Heart right ventricle (tissue), 16 donors: ENCODE results near the gene FANCI. TPM values are rescaled to one million over a fixed set of nuclear protein-coding genes. Genes with fewer than 3 reads are reported as not detected.

ENCODE experiments used
- ATAC-seq, 8 donors: fragments of 200-7000 bp; cut with Tn5 transposase; one replicate each; pipeline ENCODE4 v1.9.1; 2020; ENCODE audit warnings: mild to moderate bottlenecking in 8 of 8, moderate library complexity in 8 of 8, moderate number of reproducible peaks in 1 of 8
- DNase-seq, 2 donors: peaks; one replicate each; pipeline ENCODE4 v3.0.0-alpha.2; 2020
- H3K27ac ChIP-seq, 10 donors: fragments of 200-600 bp; sonication (generic) in 2 of 10; one replicate each; pipeline versions ENCODE4 v1.5.0 to v1.8.0; 2020 to 2022; ENCODE audit warnings: mild to moderate bottlenecking in 3 of 10
- H3K27me3 ChIP-seq, 7 donors: fragments of 200-600 bp; one replicate each; pipeline ENCODE4 v1.8.0; 2021 to 2022; ENCODE audit warnings: mild to moderate bottlenecking in 2 of 7
- H3K36me3 ChIP-seq, 9 donors: fragments of 200-600 bp; sonication (generic) in 1 of 9; one replicate each; pipeline versions ENCODE4 v1.5.0 to v1.8.0; 2020 to 2022; ENCODE audit warnings: mild to moderate bottlenecking in 2 of 9
- H3K4me1 ChIP-seq, 9 donors: fragments of 200-600 bp; sonication (generic) in 1 of 9; one replicate each; pipeline versions ENCODE4 v1.5.0 to v1.8.0; 2020 to 2022; ENCODE audit warnings: mild to moderate bottlenecking in 4 of 9
- H3K4me3 ChIP-seq, 10 donors: fragments of 200-600 bp; sonication (generic) in 2 of 10; one replicate each; pipeline versions ENCODE4 v1.5.0 to v1.8.0; 2020 to 2022; ENCODE audit warnings: mild to moderate bottlenecking in 7 of 10, moderate library complexity in 2 of 10
- H3K9me3 ChIP-seq, 11 donors: fragments of 200-600 bp in 10 of 11; sonication (generic) in 2 of 11; one replicate each; pipeline versions ENCODE4 v1.5.0 to v1.8.0; 2013 to 2022; ENCODE audit warnings: mild to moderate bottlenecking in 2 of 11, control low read depth in 1 of 11, moderate library complexity in 1 of 11
- WGBS, 2 donors: extraction: QIAGEN DNeasy Blood & Tissue Kit; methylation state at CpG; one replicate each; pipeline ENCODE4 v1.1.7; 2013; ENCODE audit warnings: inconsistent platforms in 1 of 2; 5-methylcytosine and 5-hydroxymethylcytosine counted together
- intact Hi-C, 10 donors: fragments of 100-400 bp; cut with DNase I; formaldehyde crosslinking; loops; one replicate each; pipeline versions ENCODE4 v1.11.1 to v1.14.2; 2022
- polyA plus RNA-seq, 2 donors: library from polyadenylated mRNA; stranded (reverse); fragments of 200-250 nt; gene quantifications; one replicate each; pipeline ENCODE4 v1.2.3, GENCODE V29; 2013
- total RNA-seq, 10 donors: library from RNA; stranded (reverse); fragmentation: NEBNext Ultra II Directional in 3 of 10; extraction: Animal tissue kit (Norgen Biotek cat#: 25700) in 3 of 10; gene quantifications; one replicate each; pipeline versions ENCODE4 v1.2.1 to v1.2.4, GENCODE V29; 2021 to 2023
- TF ChIP-seq, protein P1 (sequence below), 9 donors: fragments of 200-600 bp; sonication (generic) in 2 of 9; IDR thresholded peaks; one replicate each; pipeline versions ENCODE4 v1.5.0 to v1.8.0; 2021 to 2022; ENCODE audit warnings: antibody characterized with exemption in 9 of 9, mild to moderate bottlenecking in 5 of 9, moderate library complexity in 1 of 9
- donor health status: Arrhythmogenic right ventricular cardiomyopathy.
- donor health status: ischemic (EF 13 %, LVEDD 7.1; RV severe dilation, severe dysfunction).
- donor health status: healthy with polysubstance abuse.
- donor health status: DM: no; HTN: yes; CAD: no.
- donor health status: DM: no; HTN: no; CAD: no.
- donor health status: ischemic (EF 25% LVEDD 6.9; RV normal size, moderate dysfunction).
- donor health status: ischemic (EF 25% LVEDD 5.7; RV mildly dilated, moderate dysfunction).
- donor health status: healthy.
- donor health status: DM: yes; HTN: yes; CAD: no.
- donor health status: Ischemic cardiomyopathy.
- donor health status: ischemic (EF 35%, LVEDD 5.7; RV mildly dilated, moderate dysfunction).
- donor health status: nonischemic (EF 11% LVEDD 7.7; RV severe dilation, severe dysfunction).
- donor health status: DM: yes; HTN: yes; CAD: no.
- donor health status: PGD.
- donor health status: ischemic (EF 29% LVEDD 5.4; RV normal size, mild dysfunction).
- donor health status: nonischemic (EF 23%, LVEDD 6.1; RV moderate dilation, normal function).

Gene FANCI
- total and polyA plus RNA-seq, 12 donors = 1.3 to 9.9 (median 2.5) TPM

DNA sequence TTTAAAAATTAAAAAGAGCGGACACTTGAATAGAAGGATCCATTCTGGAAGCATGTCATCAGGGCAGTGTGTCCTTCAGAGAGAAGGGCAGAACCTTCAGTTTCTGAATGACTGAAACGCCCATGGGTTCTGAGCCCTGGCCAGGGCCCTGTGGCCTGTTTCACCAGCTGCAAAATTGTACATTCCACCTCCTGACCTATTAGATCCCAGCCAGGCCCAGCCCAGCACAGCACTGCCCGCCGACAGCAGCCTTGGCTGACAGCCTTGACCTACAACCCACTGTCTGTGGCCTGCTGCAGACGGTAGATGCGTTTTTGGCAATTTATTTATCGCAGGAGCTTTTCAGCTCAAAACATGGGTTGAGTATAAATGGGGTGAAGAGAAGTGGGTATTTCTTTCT is 96.8 kb downstream of the FANCI start:
- H3K36me3 ChIP-seq = no peaks in the 10 kb centered on the region
- WGBS, 2 donors = 61 to 73% methylated on average over 7 of the region's 7 CpGs
- peaks cover 2 to 9% (median 5%) of the 10 kb centered on the region in 9 donors for H3K4me1 ChIP-seq
- no peak overlapping the region for H3K27ac ChIP-seq
- no peak overlapping the region for H3K4me3 ChIP-seq
- TF ChIP-seq, protein P1, sequence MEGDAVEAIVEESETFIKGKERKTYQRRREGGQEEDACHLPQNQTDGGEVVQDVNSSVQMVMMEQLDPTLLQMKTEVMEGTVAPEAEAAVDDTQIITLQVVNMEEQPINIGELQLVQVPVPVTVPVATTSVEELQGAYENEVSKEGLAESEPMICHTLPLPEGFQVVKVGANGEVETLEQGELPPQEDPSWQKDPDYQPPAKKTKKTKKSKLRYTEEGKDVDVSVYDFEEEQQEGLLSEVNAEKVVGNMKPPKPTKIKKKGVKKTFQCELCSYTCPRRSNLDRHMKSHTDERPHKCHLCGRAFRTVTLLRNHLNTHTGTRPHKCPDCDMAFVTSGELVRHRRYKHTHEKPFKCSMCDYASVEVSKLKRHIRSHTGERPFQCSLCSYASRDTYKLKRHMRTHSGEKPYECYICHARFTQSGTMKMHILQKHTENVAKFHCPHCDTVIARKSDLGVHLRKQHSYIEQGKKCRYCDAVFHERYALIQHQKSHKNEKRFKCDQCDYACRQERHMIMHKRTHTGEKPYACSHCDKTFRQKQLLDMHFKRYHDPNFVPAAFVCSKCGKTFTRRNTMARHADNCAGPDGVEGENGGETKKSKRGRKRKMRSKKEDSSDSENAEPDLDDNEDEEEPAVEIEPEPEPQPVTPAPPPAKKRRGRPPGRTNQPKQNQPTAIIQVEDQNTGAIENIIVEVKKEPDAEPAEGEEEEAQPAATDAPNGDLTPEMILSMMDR (IDR thresholded peaks at IDR 0.05) = no peak
- DNase-seq (no peak), ATAC-seq (peak in 1 of 8 donors; percentile 51)
- peaks cover 0 to 20% (median 13%) of the 10 kb centered on the region in 7 donors for H3K27me3 ChIP-seq
- H3K9me3 ChIP-seq = no peaks in the 10 kb centered on the region
- intact Hi-C loops = no loop called here

DNA sequence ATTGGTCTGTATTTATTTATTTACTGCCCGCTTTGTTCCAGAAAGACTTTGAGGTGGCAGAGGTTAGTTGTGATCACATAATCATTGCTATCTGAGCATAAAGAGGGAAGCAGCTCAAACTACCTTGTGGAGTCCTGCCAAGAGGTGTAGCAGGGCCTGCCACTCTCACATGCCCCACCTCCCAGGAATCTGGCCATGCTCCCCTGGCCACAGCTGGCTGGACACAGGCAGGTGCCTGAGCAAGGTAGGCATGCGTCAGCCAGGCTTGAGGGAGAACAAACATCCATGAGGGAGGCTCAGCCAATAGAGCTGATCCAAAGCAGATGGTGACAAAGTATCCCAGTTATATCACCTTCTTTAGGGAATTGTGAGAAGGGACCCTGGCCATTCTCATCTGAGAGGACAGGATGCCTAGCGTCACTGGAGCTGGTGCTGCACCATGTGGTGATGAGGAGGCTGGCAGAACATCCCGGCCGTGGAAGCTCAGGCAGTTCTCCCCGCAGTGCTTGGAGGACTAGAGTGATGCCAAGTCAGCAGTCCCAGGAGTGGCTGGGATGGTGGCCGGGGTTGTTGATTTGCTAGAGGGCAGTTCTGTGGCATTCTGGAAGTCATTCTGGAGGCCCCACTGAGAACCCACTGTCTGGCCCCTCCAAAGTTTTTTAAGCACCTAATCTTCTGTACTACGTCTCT is 97.7 kb downstream of the FANCI start:
- WGBS, 2 donors = 76 to 81% methylated on average over 8 of the region's 8 CpGs
- Histone ChIP-seq H3K4me3 (no peak overlapping the region), H3K27me3 (peaks cover 0 to 28% (median 16%) of the 10 kb centered on the region in 7 donors), H3K27ac (no peak overlapping the region), H3K4me1 (no peaks in the 10 kb centered on the region), H3K9me3 (no peaks in the 10 kb centered on the region), H3K36me3 (no peaks in the 10 kb centered on the region)
- ATAC-seq = no peak
- no peak for DNase-seq
- intact Hi-C loops = no loop called here
- TF ChIP-seq, protein P1 (IDR thresholded peaks at IDR 0.05) = no peak

DNA sequence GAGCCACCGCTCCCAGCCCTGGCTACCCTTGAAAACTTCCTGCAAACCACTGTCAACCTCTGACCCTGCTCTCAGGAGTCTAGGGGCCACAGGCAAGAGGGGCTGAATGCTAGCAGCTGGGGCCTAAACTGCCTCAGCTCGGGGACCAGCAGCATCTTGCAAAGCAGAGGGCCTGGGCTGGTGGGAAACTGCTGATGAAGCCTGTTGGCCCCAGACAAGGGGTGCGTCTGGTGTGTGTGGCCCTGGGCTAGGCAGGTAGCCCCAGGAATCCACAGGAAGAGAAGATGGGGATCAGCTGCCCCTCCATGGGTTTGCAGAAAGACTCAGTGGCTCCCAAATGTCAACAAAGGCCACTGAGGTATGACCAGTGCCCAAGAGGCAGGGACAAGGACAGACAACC is 99.1 kb downstream of the FANCI start:
- Histone ChIP-seq H3K36me3 (no peaks in the 10 kb centered on the region), H3K9me3 (no peaks in the 10 kb centered on the region), H3K27me3 (peaks cover 0 to 39% (median 20%) of the 10 kb centered on the region in 7 donors), H3K4me3 (no peak overlapping the region), H3K27ac (no peak overlapping the region), H3K4me1 (peaks cover 0 to 3% (median 0%) of the 10 kb centered on the region in 9 donors)
- ATAC-seq (no peak), DNase-seq (no peak)
- intact Hi-C loops = no loop called here
- TF ChIP-seq, protein P1 (IDR thresholded peaks at IDR 0.05) = no peak
- 90 to 91% methylated on average over 3 of the region's 3 CpGs for WGBS, 2 donors

DNA sequence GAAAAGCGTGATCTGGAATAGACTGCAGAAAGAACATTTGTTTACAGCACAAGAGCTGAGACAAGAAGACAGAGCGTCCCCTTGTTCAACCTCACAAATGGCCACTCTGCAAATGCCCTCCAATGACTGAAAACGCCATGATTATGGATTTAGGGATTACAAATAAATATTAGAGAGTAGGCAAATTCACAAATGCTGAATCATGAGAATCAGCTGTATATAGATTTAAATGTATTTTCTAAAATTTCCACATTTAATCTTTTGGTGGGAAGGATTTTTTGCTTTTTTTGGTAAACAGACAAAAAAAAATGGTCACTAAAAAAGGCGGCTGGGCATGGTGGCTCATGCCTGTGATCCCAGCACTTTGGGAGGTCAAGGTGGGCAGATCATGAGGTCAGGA is 101.5 kb downstream of the FANCI start:
- H3K4me3 ChIP-seq = no peak overlapping the region
- H3K27ac ChIP-seq = no peak overlapping the region
- ATAC-seq (no peak), DNase-seq (no peak)
- TF ChIP-seq, protein P1 (IDR thresholded peaks at IDR 0.05) = no peak
- 86 to 91% methylated on average over 4 of the region's 4 CpGs for WGBS, 2 donors
- peaks cover 0 to 44% (median 20%) of the 10 kb centered on the region in 7 donors for H3K27me3 ChIP-seq
- peaks cover 0 to 3% (median 0%) of the 10 kb centered on the region in 9 donors for H3K4me1 ChIP-seq
- H3K9me3 ChIP-seq = no peaks in the 10 kb centered on the region
- intact Hi-C loops = no loop called here
- H3K36me3 ChIP-seq = no peaks in the 10 kb centered on the region
